Mammary epithelial cell (primary cell): ENCODE data around the gene LMBR1L.

Experiments
- CTCF ChIP-seq, 2 donors: IDR thresholded peaks in 1 of 2; conservative IDR thresholded peaks in 1 of 2; 2 replicates each; pipeline ENCODE4 v1.5.1; 2011 to 2012; ENCODE audit warnings: inconsistent platforms in 2 of 2, low read length in 2 of 2, mild to moderate bottlenecking in 2 of 2, control low read depth in 1 of 2, low read depth in 1 of 2; ENCODE audit not compliant: insufficient read depth in 1 of 2; ENCODE audit errors: extremely low read depth in 1 of 2
- EZH2 ChIP-seq: IDR thresholded peaks from 2 replicates; pipeline ENCODE4 v1.6.1; 2012; ENCODE audit warnings: low read length, inconsistent platforms, borderline replicate concordance

- TF ChIP-seq CTCF (conservative IDR thresholded peaks at IDR 0.05 in 1 of 2, IDR thresholded peaks at IDR 0.05 in 1 of 2; ENCODE audit: extremely low read depth in 1 of 2, insufficient read depth in 1 of 2, low read depth in 1 of 2, low read length in 2 of 2) (no peak), EZH2 (peak; percentile 84)
Observed at GRCh38 chr12:49094160-49094974, 16.3 kb downstream of the LMBR1L start, which contains the start of gene DHH.
